HG03025 (cell line): ENCODE data around the gene TTBK2.

Experiments used
- ATAC-seq: cut with Tn5 transposase; IDR thresholded peaks from one replicate; pipeline ENCODE4 v1.9.1; 2021; ENCODE audit warnings: mild to moderate bottlenecking, moderate library complexity; ENCODE audit not compliant: unreplicated experiment, low FRiP score

The TTBK2 gene

DNA sequence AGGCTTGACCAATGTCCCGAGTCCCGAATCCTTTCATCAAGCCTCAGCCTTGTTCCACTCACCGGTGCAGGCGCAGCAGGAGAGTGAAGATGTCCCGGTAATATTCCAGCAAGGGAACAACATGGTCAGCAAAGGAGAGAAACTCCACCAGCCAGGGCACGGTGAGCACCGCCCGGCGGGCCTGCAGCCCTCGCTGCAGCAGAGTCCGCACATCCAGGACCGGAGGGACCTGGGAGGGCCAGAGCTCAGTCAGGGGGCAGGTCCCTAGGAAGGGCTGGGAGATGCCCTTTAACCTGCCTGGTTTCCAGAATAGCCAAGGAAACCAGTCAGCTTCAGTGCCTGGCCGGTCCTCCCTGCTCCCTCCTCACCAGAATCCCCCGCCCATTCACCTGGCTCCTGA lies 190.0 kb downstream of the TTBK2 start:
- no peak for ATAC-seq

GRCh38 chr15:42730135-42730534 lies 190.4 kb downstream of the TTBK2 start:
- no peak for ATAC-seq

- no peak for ATAC-seq
Measured at GRCh38 chr15:42729409-42729808, 191.2 kb downstream of the TTBK2 start.

DNA sequence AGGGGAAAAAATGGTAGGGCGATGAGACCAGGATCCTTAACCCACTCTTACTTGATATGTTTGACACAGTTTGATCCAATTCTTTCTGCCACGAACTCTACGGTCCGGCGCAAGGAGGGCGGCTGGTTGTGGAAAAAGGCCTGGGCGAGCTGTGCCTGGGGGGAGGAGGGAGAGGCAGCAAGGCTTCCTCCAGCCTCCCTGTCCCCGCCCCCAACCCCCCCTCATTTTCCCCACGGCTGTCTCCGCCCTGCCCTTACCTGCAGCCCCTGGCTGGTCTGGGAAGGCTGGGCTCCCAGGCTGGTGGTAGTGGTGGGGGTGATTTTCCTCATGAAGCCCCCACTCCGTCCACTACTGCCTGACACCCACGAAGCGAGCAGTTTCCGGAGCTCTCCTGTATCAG lies 191.6 kb downstream of the TTBK2 start:
- no peak for ATAC-seq

DNA sequence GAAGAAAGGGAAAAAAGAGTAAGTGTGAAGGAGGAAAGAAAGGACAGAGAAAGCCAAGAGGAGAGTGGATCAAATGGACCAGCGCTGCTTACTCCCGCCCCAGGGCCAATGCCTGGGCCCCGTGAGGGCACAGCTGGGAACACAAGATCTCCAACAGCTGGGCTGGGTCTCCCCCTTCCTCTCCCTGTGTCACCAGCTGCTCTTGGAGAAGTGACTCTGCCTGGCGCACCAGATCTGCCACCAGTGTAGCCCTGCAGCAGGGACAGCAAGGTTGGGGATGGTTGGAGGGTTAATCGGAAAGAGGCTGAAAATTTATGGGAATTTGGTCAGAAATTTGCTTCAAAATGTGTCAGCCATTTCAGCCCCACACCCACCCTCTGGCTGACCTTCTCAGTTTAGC lies 192.0 kb downstream of the TTBK2 start:
- ATAC-seq, result no peak

GRCh38 chr15:42727750-42728381 lies 192.7 kb downstream of the TTBK2 start:
- no peak for ATAC-seq

DNA sequence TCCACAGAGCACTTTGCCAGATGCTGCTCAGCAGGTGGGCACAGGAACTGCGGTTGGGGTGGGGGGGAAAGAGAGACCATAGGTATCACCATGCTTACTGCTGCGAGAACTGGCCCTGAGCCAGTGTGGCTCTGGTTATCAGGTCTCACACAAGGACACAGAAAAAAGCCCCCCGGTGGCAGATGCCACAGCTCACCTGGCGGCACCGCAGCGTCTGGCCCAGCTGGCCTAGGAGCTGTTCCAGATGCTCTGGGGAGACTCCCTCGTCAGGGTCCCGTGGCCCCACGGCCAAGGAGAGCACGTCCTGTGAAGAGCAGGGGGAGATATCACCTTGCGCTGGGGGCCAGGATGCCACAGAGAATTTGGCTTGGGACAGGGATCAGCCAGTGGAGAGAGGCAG lies 194.5 kb downstream of the TTBK2 start:
- ATAC-seq, result no peak

GRCh38 chr15:42725331-42725903 lies 195.2 kb downstream of the TTBK2 start:
- ATAC-seq, result no peak

DNA sequence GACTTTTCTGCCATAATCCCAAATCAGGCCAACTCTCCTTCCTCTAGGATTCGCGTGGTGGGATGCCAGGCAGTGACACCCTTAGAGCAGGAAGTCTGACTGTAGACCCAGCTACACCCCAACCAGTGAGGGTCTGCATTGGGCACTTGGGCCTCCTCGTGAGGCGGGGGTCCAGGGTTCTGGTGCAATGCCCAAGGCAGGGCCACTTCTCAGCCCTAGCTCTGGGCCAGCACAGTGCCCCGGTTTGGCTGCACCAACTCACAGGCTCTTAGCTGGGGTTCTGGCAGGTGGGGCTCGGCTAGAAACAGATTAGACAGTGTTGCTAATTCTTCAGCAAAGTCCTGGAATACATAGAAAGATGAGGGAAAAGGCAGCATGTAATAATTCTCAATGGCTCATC lies 196.3 kb downstream of the TTBK2 start:
- no peak for ATAC-seq

DNA sequence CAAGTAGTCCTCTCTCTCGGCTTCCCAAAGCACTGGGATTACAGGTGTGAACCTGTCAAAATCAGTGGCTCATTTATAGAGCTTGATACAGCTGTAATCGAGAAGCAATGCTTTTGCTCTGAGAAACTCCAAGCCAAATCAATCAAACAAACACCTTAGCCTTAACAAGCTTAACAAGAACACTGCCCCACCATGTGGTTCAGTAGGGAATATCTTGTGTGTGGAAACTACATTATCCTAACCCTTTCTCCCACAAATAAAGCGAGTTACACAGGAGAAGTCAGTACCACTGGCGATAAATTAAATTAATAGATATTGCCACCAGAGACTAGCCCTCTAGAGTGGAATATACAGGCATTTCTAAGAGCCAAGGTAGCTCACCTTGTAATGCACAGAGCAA lies 197.5 kb downstream of the TTBK2 start:
- ATAC-seq, result no peak

- no peak for ATAC-seq
Measured at GRCh38 chr15:42721916-42722315, 198.7 kb downstream of the TTBK2 start.

- ATAC-seq, result no peak
Measured at GRCh38 chr15:42721016-42721415, 199.6 kb downstream of the TTBK2 start.

- no peak for ATAC-seq
Measured at GRCh38 chr15:42720071-42720470, 200.5 kb downstream of the TTBK2 start.

- no peak for ATAC-seq
Measured at GRCh38 chr15:42719043-42719442, 201.5 kb downstream of the TTBK2 start.

DNA sequence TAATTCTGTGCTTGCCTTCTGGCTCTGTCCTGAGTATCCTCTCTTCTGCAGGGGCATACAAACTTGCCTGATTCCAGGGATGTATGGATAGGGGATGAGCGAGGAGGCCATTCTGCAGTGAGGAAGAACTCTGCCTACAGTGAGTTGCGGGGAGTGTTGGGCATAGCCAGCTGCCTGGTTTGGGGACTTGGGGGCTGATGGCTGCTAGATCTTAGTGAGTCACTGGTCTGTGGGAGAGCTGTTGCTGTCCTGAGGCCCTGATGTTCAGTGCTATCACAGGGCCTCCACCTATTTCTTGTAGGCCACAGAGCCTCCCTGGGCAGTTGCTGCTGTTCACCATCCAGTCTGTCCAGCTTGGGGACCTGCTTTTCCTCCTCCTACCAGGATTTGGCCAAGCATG lies 204.0 kb downstream of the TTBK2 start:
- no peak for ATAC-seq

DNA sequence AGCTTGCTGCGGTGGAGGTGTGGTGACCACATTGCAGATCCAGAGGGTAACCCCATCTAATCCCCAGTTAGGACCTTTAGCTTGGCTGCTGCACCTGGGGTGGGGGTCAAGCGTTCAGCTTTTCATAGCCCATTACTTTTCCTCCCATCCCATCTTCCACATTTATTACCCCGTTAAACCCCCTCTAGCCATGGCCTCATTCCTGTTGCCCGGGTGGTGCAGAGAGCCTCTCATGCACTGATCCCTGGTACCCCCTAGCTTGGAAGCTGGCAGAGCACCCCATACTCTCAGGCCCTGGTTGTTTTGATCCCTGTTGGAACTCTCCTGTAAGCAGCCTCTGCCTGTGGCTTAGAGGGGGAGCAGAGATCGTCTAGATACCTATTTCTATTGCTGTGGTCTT lies 204.5 kb downstream of the TTBK2 start:
- no peak for ATAC-seq

GRCh38 chr15:42712584-42712983 lies 208.0 kb downstream of the TTBK2 start:
- ATAC-seq, result no peak

DNA sequence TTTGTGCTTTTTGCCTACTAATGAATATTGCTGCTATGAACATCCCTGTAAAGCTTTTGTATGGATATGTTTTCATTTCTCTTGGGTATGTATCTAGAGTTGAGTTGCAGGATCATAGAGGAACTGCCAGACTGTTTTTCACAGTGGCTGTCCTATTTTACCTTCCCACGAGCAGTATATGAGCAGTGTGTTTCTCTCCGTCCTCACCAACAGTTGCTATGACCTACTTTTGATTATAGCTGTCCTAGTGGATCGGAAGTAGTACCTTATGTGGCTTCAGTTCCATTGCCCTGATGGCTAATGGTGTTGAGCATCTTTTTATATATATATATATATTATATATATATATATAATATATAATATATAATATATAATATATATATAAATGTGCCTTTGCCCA lies 208.8 kb downstream of the TTBK2 start:
- ATAC-seq, result no peak

- no peak for ATAC-seq
Measured at GRCh38 chr15:42710662-42711061, 209.9 kb downstream of the TTBK2 start.

GRCh38 chr15:42707873-42708544 lies 212.6 kb downstream of the TTBK2 start:
- no peak for ATAC-seq

DNA sequence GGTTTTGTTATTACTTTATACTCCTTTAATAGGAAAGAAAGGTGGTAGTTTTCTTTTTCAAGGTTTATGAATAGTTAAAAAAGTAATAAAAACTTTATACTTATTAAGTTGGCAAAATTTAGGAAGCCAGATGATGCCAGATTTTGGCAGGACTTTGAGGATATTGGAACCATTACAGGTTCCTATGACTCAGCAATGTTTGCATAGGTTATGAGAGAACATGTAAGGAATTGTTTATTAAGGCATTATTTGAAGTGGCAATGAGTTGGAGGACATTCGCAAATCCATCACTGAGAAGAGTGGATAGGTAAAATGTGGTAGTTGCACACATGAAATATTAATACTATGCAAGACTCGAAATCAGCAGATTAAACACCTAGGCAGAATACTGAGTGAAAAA lies 213.5 kb downstream of the TTBK2 start:
- no peak for ATAC-seq

DNA sequence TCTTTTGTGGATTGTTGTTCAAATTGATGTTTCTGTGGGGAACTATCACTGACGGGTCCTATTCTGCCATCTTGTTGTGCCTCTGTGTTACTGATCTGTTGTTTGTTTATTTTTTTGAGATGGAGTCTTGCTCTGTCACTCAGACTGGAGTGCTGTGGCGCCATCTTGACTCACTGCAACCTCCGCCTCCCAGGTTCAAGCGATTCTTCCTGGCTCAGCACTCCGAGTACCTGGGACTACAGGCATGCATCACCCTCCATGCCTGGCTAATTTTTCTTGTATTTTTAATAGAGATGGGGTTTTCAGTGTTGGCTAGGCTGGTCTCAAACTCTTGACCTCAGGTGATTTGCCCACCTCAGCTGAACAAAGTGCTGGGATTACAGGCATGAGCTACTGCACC lies 215.2 kb downstream of the TTBK2 start:
- no peak for ATAC-seq
